HG03469 (cell line): ENCODE results near the gene PARD3B.

Source experiments
- ATAC-seq: cut with Tn5 transposase; IDR thresholded peaks from one replicate; pipeline ENCODE4 v1.9.1; 2021; ENCODE audit warnings: mild to moderate bottlenecking, moderate library complexity, moderate number of reproducible peaks; ENCODE audit not compliant: unreplicated experiment

PARD3B gene

GRCh38 chr2:205292665-205293295, 747.5 kb downstream of the PARD3B start:
- no peak for ATAC-seq

DNA sequence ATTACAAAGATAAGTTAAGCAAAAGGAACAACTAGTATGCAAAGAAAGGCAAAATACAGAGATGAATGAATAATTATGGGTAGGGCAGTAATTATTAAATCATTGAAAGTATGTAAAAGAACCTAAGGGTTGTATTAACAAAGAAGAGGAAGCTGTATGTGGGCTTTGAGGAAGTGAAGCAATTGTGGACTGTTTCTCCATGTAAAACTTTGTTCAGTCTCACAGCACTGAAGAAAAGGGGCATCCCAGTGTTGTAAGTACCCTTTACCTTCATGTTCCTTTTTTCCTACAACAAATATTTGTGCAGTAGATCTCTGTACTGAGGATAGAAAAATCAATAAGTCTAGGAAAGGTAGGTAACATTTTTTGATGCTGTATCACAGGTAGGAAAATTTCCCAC, 748.3 kb downstream of the PARD3B start:
- no peak for ATAC-seq

DNA sequence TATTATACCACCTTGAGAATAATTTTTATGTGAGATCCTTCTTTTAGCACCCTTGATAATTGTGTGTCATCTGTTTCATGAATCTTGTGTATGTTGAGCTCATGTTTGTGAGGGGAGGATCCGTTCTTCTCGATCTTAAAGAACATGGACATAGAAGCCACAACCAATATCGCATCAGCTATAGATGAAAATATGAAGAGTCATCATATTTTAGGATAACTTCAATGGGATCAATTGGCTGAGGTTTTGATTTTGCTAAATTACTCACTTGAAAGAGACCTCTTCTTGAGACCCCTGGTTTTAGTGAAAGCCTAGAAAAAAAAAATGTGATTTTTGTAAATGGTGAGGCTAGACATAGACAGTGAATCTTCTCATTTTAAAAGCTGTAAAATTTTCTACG, 751.7 kb downstream of the PARD3B start:
- no peak for ATAC-seq

GRCh38 chr2:205297368-205297767, 752.1 kb downstream of the PARD3B start:
- no peak for ATAC-seq

DNA sequence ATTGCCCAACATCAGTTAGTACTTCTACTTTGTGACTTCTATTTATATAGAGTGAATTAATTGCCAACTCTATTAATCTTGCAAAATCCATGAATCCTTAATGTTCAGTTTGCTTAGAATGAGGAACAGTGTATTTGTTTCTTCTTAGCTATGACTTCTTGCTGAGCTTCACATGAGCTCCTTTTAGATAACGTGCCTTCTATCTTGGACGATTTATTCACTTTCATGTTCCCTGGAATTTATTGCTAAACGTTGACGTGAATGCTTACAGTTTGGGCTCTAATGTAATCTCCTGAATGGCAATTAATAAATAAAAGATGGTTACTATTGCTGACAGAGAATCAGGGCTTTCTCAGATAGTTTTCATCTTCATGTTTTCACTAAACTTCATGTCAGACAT, 752.6 kb downstream of the PARD3B start:
- no peak for ATAC-seq

DNA sequence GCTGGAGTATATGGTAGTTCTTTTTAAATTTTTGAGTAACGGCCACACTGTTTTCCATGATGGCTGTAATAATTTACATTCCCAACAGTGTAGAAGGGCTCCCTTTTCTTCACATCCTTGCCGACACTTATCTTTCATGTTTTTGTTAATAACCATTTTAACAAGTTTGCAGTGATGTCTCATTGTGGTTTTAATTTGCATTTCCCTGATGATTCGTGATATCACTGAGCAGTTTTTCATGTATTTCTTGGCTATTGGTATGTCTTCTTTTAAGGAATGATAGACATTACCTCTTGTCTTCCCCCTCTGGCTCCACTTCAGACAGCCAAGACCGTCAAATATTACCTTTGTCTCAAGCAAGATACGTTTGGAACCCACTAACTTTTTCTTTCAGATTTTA, 765.9 kb downstream of the PARD3B start:
- ATAC-seq = no peak

DNA sequence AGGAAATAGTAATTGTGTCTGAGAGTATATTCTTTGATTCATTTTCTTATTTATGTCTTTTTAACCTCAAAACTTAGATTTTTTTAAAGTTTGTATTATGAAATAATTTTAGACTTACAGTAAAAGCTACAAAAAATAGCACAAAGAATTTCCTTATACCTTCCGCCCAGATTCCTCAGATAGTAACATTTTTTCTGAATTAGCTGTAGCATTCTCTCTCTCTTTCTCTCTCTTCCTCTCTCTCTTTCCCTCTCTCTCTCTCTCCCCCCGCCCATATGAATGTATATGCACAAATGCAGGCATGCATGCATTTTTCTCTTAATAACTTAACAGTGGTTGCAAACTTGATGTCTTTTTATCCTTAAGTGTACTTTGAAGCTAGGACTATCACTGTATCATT, 776.0 kb downstream of the PARD3B start:
- ATAC-seq = no peak

GRCh38 chr2:205323929-205324328, 778.7 kb downstream of the PARD3B start:
- ATAC-seq = no peak

GRCh38 chr2:205324355-205324754, 779.1 kb downstream of the PARD3B start:
- ATAC-seq = peak; percentile 57

- ATAC-seq = no peak
These were observed 788.1 kb downstream of the PARD3B start for GRCh38 chr2:205333351-205333750.

DNA sequence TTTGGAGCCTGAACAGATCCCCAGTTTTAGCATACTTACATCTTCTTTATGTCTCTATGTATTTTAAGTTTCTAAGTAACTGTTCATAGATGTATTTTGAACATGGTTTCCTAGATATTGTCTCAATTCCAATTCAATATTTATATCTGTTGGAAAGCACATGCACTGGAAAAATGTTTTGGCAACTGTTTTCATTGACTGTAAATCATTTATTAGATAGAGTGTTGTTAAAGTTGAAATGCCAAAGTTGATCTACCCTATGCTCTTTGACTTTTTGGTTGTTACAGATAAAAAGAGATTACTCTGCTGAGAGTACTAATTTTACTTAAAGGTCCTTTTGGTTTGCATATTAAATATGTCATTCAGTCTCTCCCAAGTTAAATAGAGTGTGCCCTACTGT, 792.0 kb downstream of the PARD3B start:
- ATAC-seq = no peak

- no peak for ATAC-seq
These were observed 792.9 kb downstream of the PARD3B start for GRCh38 chr2:205338156-205338555.

DNA sequence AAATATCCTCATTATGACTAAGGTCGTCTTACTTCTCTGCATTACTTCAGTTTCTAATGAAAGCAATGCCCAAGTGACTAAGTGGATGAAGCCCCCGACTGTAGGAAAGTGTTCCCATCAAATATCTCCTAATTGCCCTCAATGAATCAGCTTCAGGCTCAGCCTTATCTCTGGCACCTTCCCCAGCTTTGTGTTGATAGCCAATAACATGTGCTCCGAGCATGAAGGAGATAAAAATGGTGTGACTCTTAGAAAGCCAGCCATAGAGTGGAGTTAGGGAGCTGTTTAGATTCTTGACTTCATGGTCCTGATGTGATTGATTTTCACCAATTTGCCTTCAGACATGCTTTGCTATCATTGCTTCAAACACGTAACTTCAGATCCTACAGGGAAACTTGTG, 797.8 kb downstream of the PARD3B start:
- ATAC-seq = no peak

DNA sequence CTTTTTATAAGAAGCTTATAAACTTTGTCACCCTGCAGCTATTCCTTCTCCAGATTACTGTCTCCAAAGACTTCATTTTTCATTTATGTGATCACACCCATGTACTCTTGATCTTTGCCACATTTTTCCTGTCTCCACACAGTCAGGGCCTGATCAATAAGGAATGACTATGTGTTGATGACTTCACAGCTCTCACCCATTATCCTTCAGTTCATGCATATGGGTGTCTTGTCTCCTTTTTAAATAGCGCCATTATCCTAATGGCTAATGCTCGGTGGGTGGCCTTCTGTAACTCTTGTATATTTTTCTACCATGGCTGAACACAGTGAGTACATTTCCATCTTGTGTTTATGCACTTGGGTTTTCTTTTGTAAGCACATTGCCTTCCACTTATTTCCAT, 801.4 kb downstream of the PARD3B start:
- ATAC-seq = no peak

DNA sequence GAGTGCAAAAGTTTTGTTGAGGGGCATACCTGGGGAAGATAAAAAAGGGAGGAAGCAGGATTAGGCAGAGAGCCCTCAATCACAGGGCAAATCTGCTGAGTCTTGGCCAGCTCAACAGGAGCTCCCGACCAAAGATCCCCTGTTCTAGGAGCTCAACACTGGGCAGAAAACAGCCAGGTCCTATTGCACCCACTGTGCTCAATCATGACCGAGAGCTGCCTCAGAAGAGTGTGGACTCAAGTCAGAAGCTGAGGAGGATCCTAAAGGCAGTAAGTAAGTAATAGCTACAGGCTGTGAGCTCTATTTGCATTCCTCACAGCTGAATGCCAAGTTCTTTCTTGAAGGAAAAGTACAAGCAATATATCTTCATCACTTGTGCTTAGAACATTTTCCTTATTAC, 802.6 kb downstream of the PARD3B start:
- no peak for ATAC-seq

- no peak for ATAC-seq
These were observed 806.8 kb downstream of the PARD3B start for GRCh38 chr2:205352094-205352493.

DNA sequence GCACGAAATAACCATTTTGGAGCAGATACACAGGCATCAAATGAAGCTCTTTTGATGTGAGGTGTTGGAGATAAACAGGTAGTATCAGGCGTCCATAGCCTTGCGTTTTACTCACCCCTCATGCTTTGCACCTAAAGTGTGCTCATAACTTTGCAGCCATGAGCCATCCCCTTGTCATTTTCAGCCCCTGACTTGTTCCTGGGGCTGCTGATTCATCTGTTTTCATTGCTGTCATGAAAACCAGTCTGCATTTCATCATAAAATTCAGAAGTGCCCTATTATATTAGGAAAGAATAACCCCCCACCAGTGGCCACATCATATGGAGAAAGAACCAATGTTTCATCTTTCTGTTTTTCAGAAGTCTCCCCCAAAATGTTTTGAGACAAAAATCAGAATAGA, 807.3 kb downstream of the PARD3B start:
- no peak for ATAC-seq

GRCh38 chr2:205357732-205358131, 812.5 kb downstream of the PARD3B start:
- no peak for ATAC-seq

DNA sequence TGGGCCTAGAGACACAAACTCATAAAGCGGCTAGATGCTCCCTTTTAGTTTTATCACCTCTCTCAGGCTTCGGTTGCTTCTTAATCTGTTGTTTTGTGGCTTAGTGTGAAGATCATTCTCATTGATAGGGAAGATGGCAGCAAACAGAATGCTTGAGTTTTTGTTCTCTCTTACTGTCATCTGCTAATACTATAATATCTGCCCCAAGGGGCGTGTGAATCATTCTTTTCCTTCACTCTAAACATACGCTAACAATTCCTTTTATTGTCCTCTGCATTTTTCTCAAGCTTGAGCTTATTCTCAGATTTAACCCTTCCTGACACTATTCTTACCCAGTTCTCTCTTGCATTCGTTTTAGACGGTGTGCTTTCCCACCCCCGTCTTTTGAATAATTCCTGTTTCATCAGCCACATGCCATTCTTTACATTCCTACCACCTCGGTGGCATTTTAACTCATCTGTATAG, 813.1 kb downstream of the PARD3B start:
- ATAC-seq = no peak

- ATAC-seq = no peak
These were observed 816.0 kb downstream of the PARD3B start for GRCh38 chr2:205361272-205361671.

GRCh38 chr2:205361970-205362369, 816.7 kb downstream of the PARD3B start:
- ATAC-seq = no peak

- no peak for ATAC-seq
These were observed 819.0 kb downstream of the PARD3B start for GRCh38 chr2:205364261-205364660.

DNA sequence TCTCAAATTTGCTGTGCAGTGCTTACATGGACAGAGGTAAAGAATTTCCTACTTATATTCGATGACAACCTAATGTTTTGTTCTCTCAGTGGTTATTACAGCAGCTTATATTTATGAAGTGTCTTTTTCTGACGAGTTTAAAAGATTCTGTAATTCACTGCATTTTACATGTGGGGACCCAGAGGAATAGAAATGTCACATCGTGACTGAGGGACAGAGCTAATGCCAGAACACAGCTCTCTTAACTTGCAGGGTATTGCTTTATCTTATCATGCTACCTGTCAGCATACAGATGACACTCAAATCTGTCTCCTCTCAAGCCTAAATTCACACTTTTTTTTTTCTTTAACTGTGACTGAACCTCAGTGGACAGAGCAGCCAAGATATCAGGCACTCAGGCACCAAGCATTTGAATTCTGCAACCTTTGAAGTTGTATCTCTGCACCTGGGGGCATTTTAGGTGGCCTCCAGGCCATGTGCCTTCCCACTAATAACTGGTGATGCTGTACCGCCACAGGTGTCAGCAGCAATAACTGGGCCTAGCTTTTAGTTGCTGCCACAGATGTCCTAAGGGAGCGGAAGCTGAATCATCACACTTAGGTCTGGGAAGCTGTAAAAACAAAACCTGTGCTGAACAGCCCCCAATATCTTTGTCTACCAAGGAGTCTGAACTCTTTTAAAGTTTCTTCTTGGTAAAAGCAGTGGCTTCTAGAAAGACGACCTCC, 821.2 kb downstream of the PARD3B start:
- ATAC-seq = no peak
